ENCODE data around the gene RIN3.

GRCh38 chr14:92475037-92475436 lies 38.5 kb upstream of the RIN3 start:
- no peak for TF ChIP-seq CTCF (IDR thresholded peaks at IDR 0.05)
- TF ChIP-seq ZFX (IDR thresholded peaks at IDR 0.05; ENCODE audit: borderline replicate concordance), result no peak
